ENCODE data around the gene ZNF609. TPM values are rescaled to one million over a fixed set of nuclear protein-coding genes. Genes with fewer than 3 reads are reported as not detected.

The ZNF609 gene
- 21.5 and 31.1 TPM in 2 replicates for total RNA-seq (ENCODE audit: low replicate concordance)

DNA sequence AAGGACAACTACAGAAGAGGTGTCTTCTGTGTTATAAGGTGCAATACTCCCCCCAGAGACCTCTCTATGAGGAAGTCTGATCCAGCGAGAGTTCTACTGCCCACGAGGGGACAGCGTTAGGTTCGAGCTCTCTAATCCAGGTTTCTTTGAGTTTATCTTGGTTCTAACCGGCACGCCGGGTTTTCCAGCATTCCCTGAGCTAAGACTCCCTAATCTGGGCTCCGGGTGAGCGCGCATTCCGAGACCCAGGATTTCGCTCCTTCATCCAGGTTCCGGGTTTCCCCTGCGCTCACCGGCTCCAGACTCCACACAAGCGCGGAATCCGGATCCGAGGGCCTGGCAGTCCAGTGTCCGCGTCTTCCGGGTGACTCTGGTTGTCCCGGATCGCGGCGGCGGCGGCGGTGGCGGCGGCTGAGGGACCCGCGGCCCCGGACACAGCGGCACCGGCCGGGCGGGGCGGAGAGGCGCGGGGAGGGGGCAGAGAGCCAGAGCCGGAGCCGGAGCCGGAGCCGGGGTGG, at the start of gene ZNF609:
Gene ZNF609, plus strand, starts transcription at position 373 of the 518 bp plus-strand sequence. CDS start 38,842 bp downstream, outside the sequence.
- peak within 1 kb of the TSS; percentile 67 for H3K4me3 ChIP-seq
- Mint-ChIP-seq H3K9me3 (no peaks in the 10 kb centered on the region), H3K27me3 (ENCODE audit: insufficient read depth, low read depth) (peaks cover 3% of the 10 kb centered on the region), H3K27ac (peak within 1 kb of the TSS; percentile 78), H3K4me1 (peaks cover 86% of the 10 kb centered on the region), H3K36me3 (peaks cover 3% of the 10 kb centered on the region), H3K4me3 (peak within 1 kb of the TSS; percentile 91)
- peak within 1 kb of the TSS; percentile 84 for H3K4me2 ChIP-seq
- H3K9me3 ChIP-seq (ENCODE audit: low read depth) = no peaks in the 10 kb centered on the region
- H3K9ac ChIP-seq = peak within 1 kb of the TSS; percentile 43
- peak within 1 kb of the TSS; percentile 51 for H2AFZ ChIP-seq (replicated peaks)
- H3K4me1 ChIP-seq = peaks cover 75% of the 10 kb centered on the region
- TF ChIP-seq, protein P1, sequence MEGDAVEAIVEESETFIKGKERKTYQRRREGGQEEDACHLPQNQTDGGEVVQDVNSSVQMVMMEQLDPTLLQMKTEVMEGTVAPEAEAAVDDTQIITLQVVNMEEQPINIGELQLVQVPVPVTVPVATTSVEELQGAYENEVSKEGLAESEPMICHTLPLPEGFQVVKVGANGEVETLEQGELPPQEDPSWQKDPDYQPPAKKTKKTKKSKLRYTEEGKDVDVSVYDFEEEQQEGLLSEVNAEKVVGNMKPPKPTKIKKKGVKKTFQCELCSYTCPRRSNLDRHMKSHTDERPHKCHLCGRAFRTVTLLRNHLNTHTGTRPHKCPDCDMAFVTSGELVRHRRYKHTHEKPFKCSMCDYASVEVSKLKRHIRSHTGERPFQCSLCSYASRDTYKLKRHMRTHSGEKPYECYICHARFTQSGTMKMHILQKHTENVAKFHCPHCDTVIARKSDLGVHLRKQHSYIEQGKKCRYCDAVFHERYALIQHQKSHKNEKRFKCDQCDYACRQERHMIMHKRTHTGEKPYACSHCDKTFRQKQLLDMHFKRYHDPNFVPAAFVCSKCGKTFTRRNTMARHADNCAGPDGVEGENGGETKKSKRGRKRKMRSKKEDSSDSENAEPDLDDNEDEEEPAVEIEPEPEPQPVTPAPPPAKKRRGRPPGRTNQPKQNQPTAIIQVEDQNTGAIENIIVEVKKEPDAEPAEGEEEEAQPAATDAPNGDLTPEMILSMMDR (IDR thresholded peaks at IDR 0.05) = no peak
- TF ChIP-seq EZH2 (IDR thresholded peaks at IDR 0.05) (peak; percentile 62), EZH2phosphoT487 (IDR thresholded peaks at IDR 0.05) (no peak)
- H3F3A ChIP-seq (ENCODE audit: low read depth) = peaks cover 43% of the 10 kb centered on the region
- no peaks in the 10 kb centered on the region for H3K27me3 ChIP-seq
- peak within 1 kb of the TSS; percentile 66 for H3K27ac ChIP-seq
- H3K79me2 ChIP-seq (ENCODE audit: low read depth) = peaks cover 47% of the 10 kb centered on the region
- peak; percentile 98 for DNase-seq (ENCODE audit: low spot score)
- peaks cover 57% of the 10 kb centered on the region for H4K20me1 ChIP-seq (ENCODE audit: low read depth)
- no peaks in the 10 kb centered on the region for H3K36me3 ChIP-seq

DNA sequence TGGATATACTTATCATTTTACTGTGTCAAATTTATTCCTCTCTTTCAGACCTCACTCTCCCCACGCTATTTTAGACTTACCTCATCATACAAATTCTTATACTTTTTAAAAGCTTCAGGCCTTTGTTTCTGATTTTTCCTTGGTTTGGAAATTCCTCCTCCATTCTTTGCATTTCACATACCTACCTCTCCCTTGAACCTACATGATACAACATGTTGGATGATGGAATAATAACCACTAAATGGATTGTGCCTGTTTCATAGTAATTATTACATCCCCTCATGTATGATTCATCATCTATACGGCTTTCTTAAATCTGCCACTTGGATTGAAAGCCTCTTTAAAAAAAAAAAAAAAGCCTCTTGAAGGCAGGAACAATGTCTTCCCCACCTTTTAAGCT, 48.2 kb upstream of the ZNF609 start:
- H3K4me3 ChIP-seq = no peak overlapping the region
- H3K79me2 ChIP-seq (ENCODE audit: low read depth) = no peaks in the 10 kb centered on the region
- H3K9me3 ChIP-seq (ENCODE audit: low read depth) = no peaks in the 10 kb centered on the region
- no peaks in the 10 kb centered on the region for H4K20me1 ChIP-seq (ENCODE audit: low read depth)
- no peak overlapping the region for H2AFZ ChIP-seq (replicated peaks)
- Mint-ChIP-seq H3K27ac (no peak overlapping the region), H3K36me3 (peaks cover 32% of the 10 kb centered on the region), H3K4me1 (no peaks in the 10 kb centered on the region), H3K4me3 (no peak overlapping the region), H3K27me3 (ENCODE audit: insufficient read depth, low read depth) (no peaks in the 10 kb centered on the region), H3K9me3 (no peaks in the 10 kb centered on the region)
- H3K27ac ChIP-seq = no peak overlapping the region
- DNase-seq (ENCODE audit: low spot score) = no peak
- no peak overlapping the region for H3K9ac ChIP-seq
- no peaks in the 10 kb centered on the region for H3F3A ChIP-seq (ENCODE audit: low read depth)
- no peaks in the 10 kb centered on the region for H3K4me1 ChIP-seq
- TF ChIP-seq, protein P1 (IDR thresholded peaks at IDR 0.05) = no peak
- TF ChIP-seq EZH2 (IDR thresholded peaks at IDR 0.05) (no peak), EZH2phosphoT487 (IDR thresholded peaks at IDR 0.05) (no peak)
- no peak overlapping the region for H3K4me2 ChIP-seq
- H3K27me3 ChIP-seq = no peaks in the 10 kb centered on the region
- peaks cover 7% of the 10 kb centered on the region for H3K36me3 ChIP-seq

DNA sequence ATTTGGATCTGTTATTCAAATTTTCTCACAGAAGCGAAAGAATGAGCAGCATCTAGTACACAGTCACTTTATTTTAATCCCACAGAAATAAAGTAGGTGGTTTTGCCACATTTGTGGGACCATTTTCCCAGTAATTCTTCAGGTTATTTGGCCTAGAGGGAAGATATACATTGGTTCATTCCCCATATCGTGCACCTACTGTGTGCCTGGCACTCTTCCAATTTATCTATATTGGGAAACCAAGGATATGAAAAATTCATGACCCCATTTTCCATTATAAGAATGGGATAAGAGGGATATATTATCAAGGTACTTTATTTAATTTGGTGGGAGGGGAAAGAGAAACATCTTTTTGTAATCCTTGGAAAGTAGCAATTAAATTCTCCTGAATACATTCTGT, 37.7 kb upstream of the ZNF609 start:
- peaks cover 11% of the 10 kb centered on the region for H3K36me3 Mint-ChIP-seq

More for the DNA sequence above, 37.7 kb upstream of the ZNF609 start:
- H3K4me3 Mint-ChIP-seq = no peak overlapping the region
- DNase-seq (ENCODE audit: low spot score) = no peak
- Histone ChIP-seq H3K9me3 (ENCODE audit: low read depth) (no peaks in the 10 kb centered on the region), H3K4me1 (no peaks in the 10 kb centered on the region), H3K9ac (no peak overlapping the region), H3F3A (ENCODE audit: low read depth) (peaks cover under 1% of the 10 kb centered on the region), H3K4me2 (no peak overlapping the region), H3K79me2 (ENCODE audit: low read depth) (no peaks in the 10 kb centered on the region), H3K27me3 (no peaks in the 10 kb centered on the region), H3K27ac (no peak overlapping the region), H4K20me1 (ENCODE audit: low read depth) (no peaks in the 10 kb centered on the region), H3K36me3 (no peaks in the 10 kb centered on the region), H3K4me3 (no peak overlapping the region), H2AFZ (replicated peaks) (no peak overlapping the region)
- no peaks in the 10 kb centered on the region for H3K27me3 Mint-ChIP-seq (ENCODE audit: insufficient read depth, low read depth)
- TF ChIP-seq, protein P1 (IDR thresholded peaks at IDR 0.05) = no peak
- no peak for TF ChIP-seq EZH2phosphoT487 (IDR thresholded peaks at IDR 0.05)
- no peaks in the 10 kb centered on the region for H3K4me1 Mint-ChIP-seq
- H3K27ac Mint-ChIP-seq = no peak overlapping the region
- H3K9me3 Mint-ChIP-seq = no peaks in the 10 kb centered on the region

Data from neural progenitor cell (in vitro differentiated cells).